ENCODE data around the gene PRKCA.

- TF ChIP-seq CTCF (IDR thresholded peaks at IDR 0.05) (no peak), POLR2A (IDR thresholded peaks at IDR 0.05) (no peak), POLR2AphosphoS5 (IDR thresholded peaks at IDR 0.05) (no peak)
Observed at GRCh38 chr17:66738301-66738700, 435.9 kb downstream of the PRKCA start.
